ENCODE data around the gene EFCAB11.

The EFCAB11 gene

GRCh38 chr14:89773644-89774316 is 180.8 kb downstream of the EFCAB11 start:
- DNase-seq (ENCODE audit: low read depth in 4 of 4, low spot score in 1 of 4) = peak in 3 of 4 experiments; percentile 24 to 50 (median 48)

GRCh38 chr14:89773151-89773550 is 181.4 kb downstream of the EFCAB11 start:
- DNase-seq (ENCODE audit: low read depth in 4 of 4, low spot score in 1 of 4) = no peak

GRCh38 chr14:89771251-89771650 is 183.3 kb downstream of the EFCAB11 start:
- DNase-seq (ENCODE audit: low read depth in 4 of 4, low spot score in 1 of 4) = no peak

DNA sequence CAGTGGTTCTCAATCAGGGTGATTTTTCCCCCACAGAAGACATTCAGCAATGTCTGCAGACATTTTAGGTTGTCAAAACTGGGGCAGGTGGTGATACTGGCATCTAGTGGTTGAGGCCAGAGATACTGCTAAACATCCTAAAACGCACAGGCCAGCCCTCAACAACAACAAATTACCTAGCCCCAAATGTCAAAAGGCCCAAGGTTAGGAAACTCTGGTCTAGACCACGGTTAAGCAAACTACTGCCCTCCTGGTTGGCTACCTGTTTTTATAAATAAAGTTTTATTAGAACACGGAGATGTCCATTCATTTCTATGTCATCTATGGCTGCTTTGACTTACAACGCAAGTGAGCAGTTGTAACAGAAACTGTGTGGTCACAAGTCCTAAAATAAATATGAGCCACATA is 186.7 kb downstream of the EFCAB11 start:
- peak in 3 of 4 experiments; percentile 30 to 43 (median 43) for DNase-seq (ENCODE audit: low read depth in 4 of 4, low spot score in 1 of 4)

GRCh38 chr14:89767131-89767530 is 187.4 kb downstream of the EFCAB11 start:
- DNase-seq (ENCODE audit: low read depth in 4 of 4, low spot score in 1 of 4) = no peak

GRCh38 chr14:89765346-89765745 is 189.2 kb downstream of the EFCAB11 start:
- no peak for DNase-seq (ENCODE audit: low read depth in 4 of 4, low spot score in 1 of 4)

DNA sequence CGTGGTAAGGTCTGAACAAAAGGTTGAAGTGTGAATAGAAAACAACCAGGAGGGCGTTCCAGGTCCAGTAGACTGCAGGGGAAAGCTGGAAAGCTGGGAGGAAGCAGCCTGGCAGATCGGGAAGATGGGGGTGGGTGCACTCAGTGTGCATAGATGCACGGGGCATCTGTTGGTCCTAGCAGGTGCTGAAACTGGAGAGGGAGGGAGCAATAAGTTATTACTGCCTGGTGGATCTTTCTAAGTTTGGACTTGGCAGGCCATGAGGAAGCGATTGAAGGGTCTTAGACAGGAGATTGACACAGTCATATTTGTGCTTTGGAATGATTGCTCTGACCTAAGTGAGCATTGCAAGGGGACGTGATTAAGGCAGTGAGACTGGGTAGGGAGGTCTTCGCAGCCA is 194.4 kb downstream of the EFCAB11 start:
- no peak for DNase-seq (ENCODE audit: low read depth in 4 of 4, low spot score in 1 of 4)

GRCh38 chr14:89757313-89757939 is 197.1 kb downstream of the EFCAB11 start:
- DNase-seq (ENCODE audit: low read depth in 4 of 4, low spot score in 1 of 4) = no peak

GRCh38 chr14:89755816-89756215 is 198.7 kb downstream of the EFCAB11 start:
- no peak for DNase-seq (ENCODE audit: low read depth in 4 of 4, low spot score in 1 of 4)

- DNase-seq (ENCODE audit: low read depth in 4 of 4, low spot score in 1 of 4) = no peak
Observed at GRCh38 chr14:89753828-89754412, 200.6 kb downstream of the EFCAB11 start.

DNA sequence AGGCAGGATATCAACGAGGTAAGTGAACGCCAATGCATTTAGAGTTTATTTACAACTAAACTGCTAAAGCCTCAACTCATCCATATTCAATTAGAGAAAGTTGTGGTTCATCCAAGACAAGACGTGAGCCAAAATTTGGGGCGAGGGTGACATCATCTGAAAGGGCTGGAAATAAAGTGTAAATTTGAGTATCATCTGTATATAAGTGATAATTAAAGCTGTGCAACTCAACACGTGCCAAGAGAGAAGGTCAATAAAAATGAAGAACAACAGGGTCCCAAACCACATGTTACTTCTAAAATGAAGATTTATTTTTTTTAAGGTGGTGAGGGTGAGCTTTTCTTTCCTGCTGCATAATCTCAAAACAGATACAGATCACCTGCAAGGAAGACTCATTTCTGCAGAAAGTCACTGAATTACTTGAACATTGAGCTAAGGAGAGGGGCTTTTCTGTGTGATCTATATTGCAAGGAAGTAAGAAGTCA is 203.6 kb downstream of the EFCAB11 start:
- DNase-seq (ENCODE audit: low read depth in 4 of 4, low spot score in 1 of 4) = peak in 1 of 4 experiments; percentile 23

DNA sequence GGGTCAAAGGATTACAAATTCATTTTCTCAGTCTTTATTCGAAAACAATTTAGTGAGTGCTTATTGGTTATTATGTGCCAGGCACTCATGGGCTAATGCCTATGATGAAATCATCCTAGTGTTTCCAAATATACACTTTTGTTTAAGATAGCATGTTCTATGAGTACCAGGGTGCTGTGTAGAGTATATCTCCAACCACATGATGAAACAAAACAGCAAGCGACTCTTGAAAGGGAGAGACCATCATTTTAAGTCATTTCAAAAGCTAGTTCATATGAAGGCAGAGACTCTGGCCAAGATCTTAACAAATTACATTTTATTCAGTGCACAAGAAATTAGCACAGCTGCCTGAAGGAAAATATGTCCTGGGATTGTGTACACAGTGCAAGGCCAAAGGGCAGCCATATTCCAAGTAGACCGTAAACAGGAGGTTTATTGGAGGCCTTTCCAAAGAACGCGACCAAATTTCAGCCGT is 204.2 kb downstream of the EFCAB11 start:
- no peak for DNase-seq (ENCODE audit: low read depth in 4 of 4, low spot score in 1 of 4)

DNA sequence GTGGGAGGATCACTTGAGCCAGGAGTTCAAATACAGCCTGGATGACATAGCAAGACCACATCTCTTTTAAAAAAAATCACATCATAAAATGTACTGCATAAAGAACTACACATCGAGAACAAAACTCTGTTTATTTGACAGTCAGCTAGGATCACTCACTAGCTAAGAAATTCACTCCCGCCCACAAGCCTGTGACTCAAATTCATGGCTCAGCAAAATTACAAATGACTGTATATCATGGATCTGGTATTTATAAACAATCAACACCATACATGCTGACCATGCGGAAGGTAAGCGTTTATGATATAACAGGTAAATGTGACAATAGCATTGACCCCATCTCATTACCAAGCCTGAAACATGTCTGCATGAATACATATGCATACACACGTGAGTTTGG is 206.5 kb downstream of the EFCAB11 start:
- DNase-seq (ENCODE audit: low read depth in 4 of 4, low spot score in 1 of 4) = no peak

GRCh38 chr14:89747126-89747525 is 207.4 kb downstream of the EFCAB11 start:
- no peak for DNase-seq (ENCODE audit: low read depth in 4 of 4, low spot score in 1 of 4)

DNA sequence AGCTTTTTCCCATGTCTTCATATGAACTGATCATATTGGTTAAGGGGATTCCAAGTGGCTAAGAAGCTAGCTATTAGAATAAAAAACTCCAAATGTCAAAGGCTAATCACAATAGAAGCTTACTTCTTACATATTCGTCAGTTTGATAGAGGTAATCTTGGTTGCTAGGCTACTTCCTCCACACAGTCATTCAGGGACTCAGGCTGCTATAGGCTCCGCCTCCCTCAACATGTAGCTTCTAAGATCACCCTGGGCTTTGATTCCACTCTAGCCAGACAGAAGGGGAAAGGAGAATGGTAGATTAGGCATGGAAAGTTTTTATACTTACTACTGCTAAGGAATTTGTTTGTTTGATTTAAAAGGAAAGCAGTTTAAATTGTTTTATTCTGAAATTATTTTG is 207.9 kb downstream of the EFCAB11 start:
- DNase-seq (ENCODE audit: low read depth in 4 of 4, low spot score in 1 of 4) = no peak

DNA sequence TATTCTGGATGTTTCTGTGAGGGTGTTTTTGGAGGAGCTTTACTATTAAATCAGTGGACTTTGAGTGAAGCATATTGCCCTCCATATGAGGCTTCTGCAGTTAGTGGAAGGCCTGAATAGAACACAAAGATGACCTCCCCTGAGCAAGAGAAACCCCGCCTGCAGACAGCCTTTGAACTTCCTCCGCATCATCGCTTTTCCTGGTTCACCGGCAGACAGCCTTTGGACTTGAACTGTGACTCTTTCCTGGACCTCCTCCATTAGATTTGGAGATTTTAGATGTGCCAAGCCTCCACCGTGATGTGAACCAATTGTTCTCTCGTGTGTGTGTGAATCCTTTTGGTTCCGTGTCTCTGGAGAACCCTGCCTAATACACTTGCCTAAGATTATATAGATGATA is 208.4 kb downstream of the EFCAB11 start:
- no peak for DNase-seq (ENCODE audit: low read depth in 4 of 4, low spot score in 1 of 4)

Data from stimulated activated CD4-positive, alpha-beta T cell treated with anti-CD3 and anti-CD28 coated beads, Interleukin-1b, Interleukin-23, amount 100 ng/mL, for 24 hours (primary cell).